Transverse colon (tissue), 4 donors: ENCODE results near the gene SIPA1L3.

Source experiments
- EP300 ChIP-seq: sonication (generic); formaldehyde crosslinking; IDR thresholded peaks from one replicate; pipeline ENCODE4 v1.6.1; 2017; ENCODE audit warnings: antibody characterized with exemption, low read depth
- POLR2A ChIP-seq: fragments of 450-650 bp; IDR thresholded peaks from one replicate; pipeline ENCODE4 v1.6.1; 2016; ENCODE audit warnings: antibody characterized with exemption, mild to moderate bottlenecking, moderate library complexity
- POLR2AphosphoS5 ChIP-seq, 3 donors: sonication (generic); formaldehyde crosslinking; IDR thresholded peaks; one replicate each; pipeline ENCODE4 v1.6.1; 2016; ENCODE audit warnings: antibody characterized with exemption in 3 of 3
- TF ChIP-seq, protein P1 (sequence below), 5 experiments: fragments of 200-600 bp in 3 of 5; fragments of 450-650 bp in 2 of 5; sonication (generic) in 3 of 5; IDR thresholded peaks; 1 replicate in 2 of 5; 2 replicates in 3 of 5; pipeline ENCODE4 v1.5.1; 2016 to 2017; ENCODE audit warnings: antibody characterized with exemption in 5 of 5, inconsistent platforms in 3 of 5, mild to moderate bottlenecking in 2 of 5, moderate library complexity in 1 of 5

- TF ChIP-seq, protein P1, sequence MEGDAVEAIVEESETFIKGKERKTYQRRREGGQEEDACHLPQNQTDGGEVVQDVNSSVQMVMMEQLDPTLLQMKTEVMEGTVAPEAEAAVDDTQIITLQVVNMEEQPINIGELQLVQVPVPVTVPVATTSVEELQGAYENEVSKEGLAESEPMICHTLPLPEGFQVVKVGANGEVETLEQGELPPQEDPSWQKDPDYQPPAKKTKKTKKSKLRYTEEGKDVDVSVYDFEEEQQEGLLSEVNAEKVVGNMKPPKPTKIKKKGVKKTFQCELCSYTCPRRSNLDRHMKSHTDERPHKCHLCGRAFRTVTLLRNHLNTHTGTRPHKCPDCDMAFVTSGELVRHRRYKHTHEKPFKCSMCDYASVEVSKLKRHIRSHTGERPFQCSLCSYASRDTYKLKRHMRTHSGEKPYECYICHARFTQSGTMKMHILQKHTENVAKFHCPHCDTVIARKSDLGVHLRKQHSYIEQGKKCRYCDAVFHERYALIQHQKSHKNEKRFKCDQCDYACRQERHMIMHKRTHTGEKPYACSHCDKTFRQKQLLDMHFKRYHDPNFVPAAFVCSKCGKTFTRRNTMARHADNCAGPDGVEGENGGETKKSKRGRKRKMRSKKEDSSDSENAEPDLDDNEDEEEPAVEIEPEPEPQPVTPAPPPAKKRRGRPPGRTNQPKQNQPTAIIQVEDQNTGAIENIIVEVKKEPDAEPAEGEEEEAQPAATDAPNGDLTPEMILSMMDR (IDR thresholded peaks at IDR 0.05): no peak
- no peak for TF ChIP-seq POLR2A
- no peak for TF ChIP-seq POLR2AphosphoS5 (IDR thresholded peaks at IDR 0.05)
- TF ChIP-seq EP300: no peak
These were observed 123.8 kb downstream of the SIPA1L3 start for GRCh38 chr19:38030686-38031422.
